ENCODE measurements around the gene MYL11.

Gene MYL11

DNA sequence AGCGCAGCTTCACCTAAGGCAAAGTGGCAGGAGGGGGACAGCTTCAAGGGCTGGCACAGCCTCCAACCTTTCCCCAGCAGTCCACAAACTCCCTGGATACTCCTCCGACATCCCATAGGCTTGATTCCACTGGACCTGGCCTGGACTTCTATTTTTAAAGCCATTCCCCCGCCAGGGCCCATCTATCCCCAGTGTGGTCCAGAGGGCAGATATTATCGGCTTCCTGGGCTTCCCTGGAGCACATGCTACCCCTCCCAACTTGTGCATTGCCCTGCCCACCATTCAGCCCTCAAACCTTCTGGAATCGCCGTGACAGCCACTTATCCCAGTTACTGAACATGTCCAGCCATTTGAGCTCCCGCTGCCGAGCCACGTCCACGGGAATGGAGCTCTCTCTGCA is 9.4 kb upstream of the MYL11 start:
- TF ChIP-seq, protein P1, sequence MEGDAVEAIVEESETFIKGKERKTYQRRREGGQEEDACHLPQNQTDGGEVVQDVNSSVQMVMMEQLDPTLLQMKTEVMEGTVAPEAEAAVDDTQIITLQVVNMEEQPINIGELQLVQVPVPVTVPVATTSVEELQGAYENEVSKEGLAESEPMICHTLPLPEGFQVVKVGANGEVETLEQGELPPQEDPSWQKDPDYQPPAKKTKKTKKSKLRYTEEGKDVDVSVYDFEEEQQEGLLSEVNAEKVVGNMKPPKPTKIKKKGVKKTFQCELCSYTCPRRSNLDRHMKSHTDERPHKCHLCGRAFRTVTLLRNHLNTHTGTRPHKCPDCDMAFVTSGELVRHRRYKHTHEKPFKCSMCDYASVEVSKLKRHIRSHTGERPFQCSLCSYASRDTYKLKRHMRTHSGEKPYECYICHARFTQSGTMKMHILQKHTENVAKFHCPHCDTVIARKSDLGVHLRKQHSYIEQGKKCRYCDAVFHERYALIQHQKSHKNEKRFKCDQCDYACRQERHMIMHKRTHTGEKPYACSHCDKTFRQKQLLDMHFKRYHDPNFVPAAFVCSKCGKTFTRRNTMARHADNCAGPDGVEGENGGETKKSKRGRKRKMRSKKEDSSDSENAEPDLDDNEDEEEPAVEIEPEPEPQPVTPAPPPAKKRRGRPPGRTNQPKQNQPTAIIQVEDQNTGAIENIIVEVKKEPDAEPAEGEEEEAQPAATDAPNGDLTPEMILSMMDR (IDR thresholded peaks at IDR 0.05; ENCODE audit: low read depth, low read length) = no peak

DNA sequence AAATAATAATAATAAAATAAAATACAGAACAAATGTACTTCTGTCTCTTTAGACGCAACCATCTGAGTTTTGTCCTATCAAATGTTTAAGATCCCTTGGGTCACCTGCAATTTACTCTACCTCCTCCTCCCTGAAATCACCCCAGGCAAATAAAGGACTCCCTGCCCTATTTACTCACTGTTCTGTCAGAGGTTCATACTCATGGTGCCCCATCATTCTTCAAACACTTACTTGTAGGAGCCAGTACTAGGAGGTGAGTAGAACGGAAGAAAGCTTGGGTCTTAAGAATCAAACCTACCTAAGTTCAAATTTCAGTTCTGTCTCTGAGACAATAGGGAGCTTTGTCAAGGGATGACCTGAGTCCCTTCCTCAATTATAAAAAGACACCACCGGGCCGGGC is 8.1 kb upstream of the MYL11 start:
- no peak overlapping the region for H3K4me3 ChIP-seq (ENCODE audit: low read depth, low read length)
- TF ChIP-seq, protein P1 (IDR thresholded peaks at IDR 0.05; ENCODE audit: low read depth, low read length) = no peak

More for the DNA sequence above, 9.4 kb upstream of the MYL11 start:
- H3K4me3 ChIP-seq (ENCODE audit: low read depth, low read length) = no peak overlapping the region

DNA sequence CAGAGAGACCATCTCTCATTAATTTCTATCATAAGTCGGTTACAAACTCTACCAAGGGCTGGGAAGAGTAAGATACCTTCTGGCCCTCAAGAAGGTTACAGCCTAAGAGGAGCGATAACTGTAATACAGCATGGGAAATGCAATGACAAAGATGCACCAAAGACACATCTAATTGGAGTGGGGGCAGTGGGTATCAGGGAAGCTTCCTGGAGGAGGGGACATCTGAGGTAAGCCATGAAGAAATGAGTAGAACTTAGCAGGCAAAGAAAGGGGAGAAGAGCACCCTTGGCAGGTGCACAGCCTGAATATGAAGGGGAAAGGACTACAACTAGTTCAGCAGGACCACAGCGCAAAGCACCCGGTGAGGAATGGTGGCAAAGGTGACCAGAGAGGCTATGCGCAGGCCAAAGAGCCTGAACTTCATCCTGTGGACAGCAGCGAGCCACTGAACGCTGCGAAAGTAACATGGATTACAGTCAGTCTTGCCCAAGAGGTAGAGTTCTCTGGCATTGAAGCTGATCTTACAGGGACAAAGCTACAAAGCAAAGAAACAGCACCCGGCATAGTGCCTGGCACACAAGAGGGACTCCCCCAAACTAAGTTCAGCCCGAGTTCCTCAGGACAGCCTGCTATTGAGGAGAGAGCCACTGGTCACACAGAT is 7.1 kb upstream of the MYL11 start:
- peak overlapping the region; percentile 88 for H3K4me3 ChIP-seq (ENCODE audit: low read depth, low read length)
- TF ChIP-seq, protein P1 (IDR thresholded peaks at IDR 0.05; ENCODE audit: low read depth, low read length) = no peak

DNA sequence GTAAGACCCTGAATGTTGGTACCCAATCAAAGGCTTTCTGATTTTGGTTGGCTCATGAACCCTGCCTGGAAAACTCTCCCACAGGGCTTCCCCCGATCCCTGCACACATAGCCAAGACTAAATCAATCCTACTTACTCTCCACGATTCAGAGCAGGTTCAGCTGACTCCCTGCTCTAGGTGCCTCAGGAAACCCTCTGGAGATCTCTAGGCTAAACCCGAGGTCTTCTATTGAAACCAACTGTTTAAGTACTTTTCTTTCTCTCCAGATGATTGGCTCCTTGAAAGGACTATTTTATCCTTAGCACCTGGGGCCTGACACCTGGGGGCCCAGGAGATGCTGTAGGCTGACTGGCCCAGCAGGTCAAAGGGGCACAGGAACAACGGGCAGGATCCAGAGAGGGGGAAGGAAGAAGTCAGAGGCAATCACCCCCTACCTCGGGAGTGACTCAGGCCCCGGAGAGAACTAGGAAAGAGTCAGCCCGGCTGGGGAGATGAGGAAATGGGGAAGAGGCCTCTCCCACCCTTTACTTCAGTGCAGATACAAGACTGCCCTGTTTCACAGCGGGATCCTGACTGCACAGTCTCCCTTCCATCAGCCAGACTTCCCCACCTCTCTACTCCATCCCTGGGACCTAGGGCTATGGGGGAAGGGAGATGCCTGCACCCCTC is 6.3 kb upstream of the MYL11 start:
- peak overlapping the region; percentile 88 for H3K4me3 ChIP-seq (ENCODE audit: low read depth, low read length)
- TF ChIP-seq, protein P1 (IDR thresholded peaks at IDR 0.05; ENCODE audit: low read depth, low read length) = no peak

DNA sequence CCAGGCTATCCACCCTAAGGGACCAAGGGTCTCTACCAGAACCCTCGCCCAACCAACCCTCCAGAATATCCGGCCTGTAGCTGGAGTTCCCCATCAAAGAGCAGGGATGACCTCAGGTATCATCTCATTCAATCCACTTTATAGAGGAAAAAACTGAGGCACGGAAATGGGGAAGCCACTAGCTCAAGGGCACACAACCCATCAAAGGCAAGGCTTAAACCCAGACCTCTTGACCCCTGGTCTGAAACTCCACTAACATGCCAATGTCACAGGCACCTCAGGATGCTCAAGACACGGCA is 5.9 kb upstream of the MYL11 start:
- TF ChIP-seq, protein P1 (IDR thresholded peaks at IDR 0.05; ENCODE audit: low read depth, low read length) = no peak
- H3K4me3 ChIP-seq (ENCODE audit: low read depth, low read length) = peak overlapping the region; percentile 88

DNA sequence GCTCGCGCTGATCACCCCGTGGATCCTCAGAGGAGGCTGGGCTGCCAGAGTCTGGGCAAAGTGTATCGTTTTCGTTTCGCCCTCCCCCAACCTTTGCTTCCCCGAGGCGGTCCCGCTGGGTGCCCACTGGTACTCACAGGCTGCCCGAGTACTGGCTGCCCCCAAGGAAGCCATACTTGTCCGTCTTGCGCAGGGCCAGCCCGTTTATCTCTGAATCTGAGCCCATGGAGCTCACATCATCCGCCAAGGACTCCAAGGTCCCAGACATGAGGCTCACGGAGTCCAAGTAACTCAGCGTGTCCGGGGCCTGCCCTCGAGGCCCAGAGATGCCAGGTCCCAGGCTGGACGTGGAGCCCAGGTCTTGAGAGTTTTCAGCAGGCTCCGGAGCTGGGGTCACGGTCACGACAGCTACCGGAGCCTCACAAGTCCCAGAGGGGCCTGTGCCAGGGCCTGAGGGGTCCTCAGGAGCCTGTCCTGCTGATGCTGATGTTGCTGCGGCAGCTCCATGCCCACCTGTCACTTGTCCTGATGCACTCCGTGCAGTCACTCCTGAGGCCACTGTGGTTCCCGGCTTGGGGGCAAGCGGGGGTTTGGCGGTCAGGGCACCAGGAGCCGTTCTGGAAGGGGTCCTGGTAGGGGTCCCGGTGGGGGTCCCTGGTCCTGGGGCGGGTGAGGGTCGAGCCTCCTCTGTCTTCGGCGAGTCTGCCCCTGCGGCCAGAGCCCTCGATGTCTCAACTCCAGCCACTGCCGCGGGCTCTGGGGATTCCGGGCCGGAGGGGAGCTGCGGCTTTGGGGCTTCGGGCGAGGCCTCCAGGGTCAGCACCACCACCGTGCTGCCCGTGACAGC is 5.3 kb upstream of the MYL11 start:
- TF ChIP-seq, protein P1 (IDR thresholded peaks at IDR 0.05; ENCODE audit: low read depth, low read length) = no peak

More for the DNA sequence above, 5.3 kb upstream of the MYL11 start:
- H3K4me3 ChIP-seq (ENCODE audit: low read depth, low read length) = peak overlapping the region; percentile 88
